GM20431 (cell line): ENCODE data around the gene SYPL2.
"Not testable (repeated sequence)": the region's sequence is repeated elsewhere in the genome, so short reads cannot be mapped to it uniquely, and the experiment has no call there.

Source experiments
- in situ Hi-C: fragments of 300-500 bp; cut with MseI, MboI; formaldehyde crosslinking; loops from one replicate; pipeline ENCODE4 v1.15.0; 2020; ENCODE audit warnings: low sequenced_read_pairs; ENCODE audit not compliant: unreplicated experiment

Gene SYPL2

DNA sequence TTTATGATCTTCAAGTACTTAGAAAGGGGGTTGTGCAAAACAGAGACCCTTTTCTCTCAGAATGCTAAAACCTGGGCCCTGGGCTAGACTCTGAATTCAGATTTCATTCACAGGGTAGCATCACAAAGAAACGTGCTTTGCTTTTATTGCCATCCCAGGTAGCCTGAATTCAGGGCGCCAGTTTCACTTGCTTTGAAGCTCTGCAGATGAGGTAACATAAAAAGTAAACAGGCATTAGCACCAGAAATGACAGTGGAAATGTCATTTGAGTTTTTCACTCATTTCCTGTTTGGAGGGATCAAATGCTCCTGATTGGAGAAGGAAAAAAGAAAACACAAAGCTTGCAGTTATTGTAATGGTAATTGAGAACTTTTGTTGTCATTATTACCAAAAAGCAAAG lies 2.6 kb downstream of the SYPL2 start:
- in situ Hi-C loops: no loop called here

DNA sequence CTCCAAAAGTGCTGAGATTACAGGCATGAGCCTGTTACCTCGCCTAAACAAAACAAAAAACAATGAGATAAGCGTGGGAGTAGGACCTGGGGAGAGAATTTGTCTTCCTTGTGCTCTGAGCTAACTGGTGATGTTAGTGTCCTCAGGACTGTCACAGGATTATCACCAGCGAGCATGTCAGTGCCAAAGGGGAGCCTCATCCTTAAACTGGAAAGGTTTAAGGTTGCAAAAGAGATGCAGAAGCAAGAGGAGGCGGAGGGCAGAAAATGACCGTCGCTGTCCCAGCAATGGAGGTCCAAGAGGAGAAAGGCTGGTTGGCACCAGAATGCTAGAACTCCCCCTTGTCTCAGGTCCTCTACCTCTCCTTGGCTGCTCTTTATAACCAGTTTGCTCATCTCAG lies 3.9 kb downstream of the SYPL2 start:
- in situ Hi-C loops: no loop called here

DNA sequence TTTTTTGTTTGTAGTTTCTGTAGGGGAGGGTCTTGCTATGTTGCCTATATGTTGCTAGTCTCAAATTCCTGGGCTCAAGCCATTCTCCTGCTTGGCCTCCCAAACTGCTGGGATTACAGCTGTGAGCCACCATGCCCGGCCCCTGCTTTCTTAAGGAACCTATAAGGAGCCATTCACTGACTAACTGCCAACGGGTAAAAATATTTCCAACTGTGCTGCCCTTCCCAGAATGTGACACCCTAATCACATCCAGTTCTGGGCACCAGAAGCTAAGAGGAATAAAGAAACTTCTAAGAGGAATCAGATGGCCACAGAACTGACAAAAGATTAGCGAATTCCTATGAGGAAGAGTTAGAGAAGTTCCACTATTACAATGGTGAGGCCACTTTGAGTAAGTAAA lies 6.4 kb downstream of the SYPL2 start:
- in situ Hi-C loops: no loop called here

DNA sequence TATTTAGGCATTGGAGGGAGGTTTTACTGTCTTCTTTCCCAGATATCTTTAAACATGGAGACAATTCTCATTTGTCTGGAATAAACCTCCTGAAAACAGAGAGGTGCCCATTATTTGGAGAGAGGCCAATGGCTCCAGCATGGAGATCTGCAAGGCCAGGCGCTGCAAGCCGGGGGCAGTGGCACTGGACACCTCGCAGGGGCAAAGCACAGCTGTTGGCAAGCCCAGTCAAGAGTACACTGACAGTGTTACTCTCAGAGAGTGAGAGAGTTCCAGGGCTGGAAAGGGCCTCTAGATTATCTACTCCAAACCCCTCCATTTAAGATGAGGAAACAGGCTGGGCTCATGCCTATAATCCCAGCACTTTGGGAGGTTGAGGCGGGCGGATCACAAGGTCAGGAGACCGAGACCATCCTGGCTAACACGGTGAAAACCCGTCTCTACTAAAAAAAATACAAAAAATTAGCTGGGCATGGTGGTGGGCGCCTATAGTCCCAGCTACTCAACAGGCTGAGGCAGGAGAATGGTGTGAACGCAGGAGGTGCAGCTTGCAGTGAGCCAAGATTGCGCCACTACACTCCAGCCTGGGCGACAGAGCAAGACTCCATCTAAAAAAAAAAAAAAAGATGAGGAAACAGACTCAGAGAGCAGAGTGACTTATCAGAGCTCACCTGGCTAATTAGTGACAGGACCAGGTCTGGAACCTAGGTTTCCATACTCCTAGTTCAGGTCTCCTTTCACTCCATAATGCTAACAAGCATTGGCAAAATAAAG lies 7.1 kb downstream of the SYPL2 start:
- in situ Hi-C loops: not testable (repeated sequence)

DNA sequence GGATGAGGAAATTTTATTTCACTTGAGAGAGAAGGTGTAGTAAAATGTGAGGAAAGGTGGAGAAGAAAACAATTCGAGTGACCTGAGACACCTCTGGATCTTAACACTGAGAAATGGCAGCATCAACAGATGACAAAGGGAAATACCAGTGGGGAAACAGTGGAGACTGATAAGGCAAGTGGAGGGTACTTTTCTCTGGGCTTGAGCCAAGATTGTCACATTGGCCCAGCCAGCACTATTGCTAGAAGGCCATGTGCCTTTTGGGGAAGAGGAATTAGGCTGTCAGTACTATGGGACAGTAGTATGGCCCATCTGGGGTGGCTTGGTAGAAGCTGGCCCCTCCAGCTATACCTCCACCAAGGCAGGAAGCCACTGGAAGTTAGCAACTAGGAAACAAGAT lies 8.4 kb downstream of the SYPL2 start:
- in situ Hi-C loops: no loop called here

DNA sequence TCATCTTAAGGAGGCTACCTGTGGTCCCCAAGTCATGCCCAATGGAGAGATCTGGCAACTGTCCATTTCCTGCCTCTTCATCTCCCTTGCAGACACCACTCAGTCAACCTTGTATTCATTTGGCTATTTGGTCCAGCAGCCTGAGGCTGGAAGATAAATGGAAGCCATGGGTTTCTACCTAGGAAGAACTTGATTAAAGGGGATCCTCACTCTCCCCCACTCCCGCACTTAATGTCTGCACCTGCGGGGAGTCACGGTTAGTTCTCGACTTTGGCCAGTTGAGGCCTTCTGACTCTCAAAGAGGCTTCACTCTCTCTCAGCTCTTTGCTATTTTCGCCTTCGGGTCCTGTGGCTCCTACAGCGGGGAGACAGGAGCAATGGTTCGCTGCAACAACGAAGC lies 8.9 kb downstream of the SYPL2 start:
- in situ Hi-C loops: no loop called here

DNA sequence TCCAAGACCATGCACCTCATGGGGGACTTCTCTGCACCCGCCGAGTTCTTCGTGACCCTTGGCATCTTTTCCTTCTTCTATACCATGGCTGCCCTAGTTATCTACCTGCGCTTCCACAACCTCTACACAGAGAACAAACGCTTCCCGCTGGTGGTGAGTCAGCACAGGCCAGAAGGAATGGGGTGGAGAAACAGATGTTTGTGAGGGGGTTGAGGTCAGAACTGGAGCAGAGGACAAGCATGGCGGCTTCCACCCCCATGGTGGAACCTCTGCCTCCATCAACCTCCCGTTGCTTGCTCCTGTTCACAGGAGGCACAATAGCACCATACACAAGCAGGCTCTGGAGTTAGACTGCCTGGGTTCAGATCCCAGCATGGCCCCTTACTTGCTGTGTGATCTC lies 10.5 kb downstream of the SYPL2 start:
- in situ Hi-C loops: no loop called here

DNA sequence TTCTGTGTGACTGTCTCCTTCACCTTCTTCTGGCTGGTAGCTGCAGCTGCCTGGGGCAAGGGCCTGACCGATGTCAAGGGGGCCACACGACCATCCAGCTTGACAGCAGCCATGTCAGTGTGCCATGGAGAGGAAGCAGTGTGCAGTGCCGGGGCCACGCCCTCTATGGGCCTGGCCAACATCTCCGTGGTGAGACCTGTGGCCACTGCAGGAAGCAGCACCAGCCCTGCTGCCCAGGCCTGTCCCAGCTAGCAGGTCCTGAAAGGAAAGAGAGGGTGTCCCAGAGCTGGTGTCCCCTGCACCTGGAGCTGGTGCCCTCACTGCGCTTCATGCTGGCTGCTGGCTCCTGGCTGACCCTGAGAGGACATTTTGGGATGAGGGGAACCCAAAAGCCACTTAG lies 11.5 kb downstream of the SYPL2 start:
- in situ Hi-C loops: no loop called here

DNA sequence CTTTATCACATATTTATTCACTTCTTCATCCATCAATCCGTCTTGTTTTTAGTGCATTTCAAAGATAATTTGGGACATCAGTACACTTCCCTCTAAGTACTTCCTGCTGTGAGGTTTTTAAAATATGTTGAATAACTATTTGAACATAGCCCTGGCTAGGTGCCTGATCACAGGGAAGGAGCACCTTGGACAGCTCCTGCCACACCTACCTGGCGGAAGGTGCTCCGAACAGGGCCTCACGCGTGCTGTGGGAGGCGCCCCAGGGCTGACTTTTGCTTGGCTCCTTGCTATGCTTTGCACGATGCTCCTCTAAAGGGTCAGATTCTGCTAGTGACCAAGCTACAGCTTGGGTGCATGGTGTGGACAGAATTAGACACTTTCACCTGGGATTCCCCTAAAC lies 12.5 kb downstream of the SYPL2 start:
- in situ Hi-C loops: no loop called here

DNA sequence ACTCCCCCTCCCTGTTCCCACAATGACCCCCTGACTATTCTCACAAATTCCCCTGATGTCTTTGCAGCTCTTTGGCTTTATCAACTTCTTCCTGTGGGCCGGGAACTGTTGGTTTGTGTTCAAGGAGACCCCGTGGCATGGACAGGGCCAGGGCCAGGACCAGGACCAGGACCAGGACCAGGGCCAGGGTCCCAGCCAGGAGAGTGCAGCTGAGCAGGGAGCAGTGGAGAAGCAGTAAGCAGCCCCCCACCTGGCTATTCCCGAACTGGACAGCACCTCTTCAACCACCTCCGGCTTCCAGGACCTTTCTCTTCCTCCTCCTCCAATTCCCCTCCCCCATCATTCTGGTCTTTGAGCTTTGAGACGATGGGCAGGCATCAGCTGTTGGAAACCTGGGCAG lies 13.0 kb downstream of the SYPL2 start:
- in situ Hi-C loops: no loop called here

DNA sequence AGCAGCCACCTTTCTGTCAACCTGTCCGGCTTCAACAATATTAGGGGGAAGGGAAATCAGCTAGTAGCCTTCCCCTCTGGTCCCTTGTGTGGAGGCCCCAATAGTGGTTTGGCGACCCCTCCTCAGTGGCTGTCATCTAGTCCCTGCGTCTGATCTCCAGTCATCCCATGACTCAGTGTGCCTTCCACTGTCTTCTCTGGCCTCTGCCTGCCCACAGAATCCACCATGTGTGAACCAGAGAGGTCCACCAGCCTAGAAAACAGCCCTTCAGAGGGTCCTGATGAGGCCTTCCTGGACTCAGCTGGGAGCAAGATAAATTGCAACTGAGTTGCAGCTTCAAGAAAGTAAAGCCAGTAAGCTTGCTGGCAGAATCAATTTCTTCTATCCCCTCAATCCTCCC lies 13.6 kb downstream of the SYPL2 start:
- in situ Hi-C loops: no loop called here

DNA sequence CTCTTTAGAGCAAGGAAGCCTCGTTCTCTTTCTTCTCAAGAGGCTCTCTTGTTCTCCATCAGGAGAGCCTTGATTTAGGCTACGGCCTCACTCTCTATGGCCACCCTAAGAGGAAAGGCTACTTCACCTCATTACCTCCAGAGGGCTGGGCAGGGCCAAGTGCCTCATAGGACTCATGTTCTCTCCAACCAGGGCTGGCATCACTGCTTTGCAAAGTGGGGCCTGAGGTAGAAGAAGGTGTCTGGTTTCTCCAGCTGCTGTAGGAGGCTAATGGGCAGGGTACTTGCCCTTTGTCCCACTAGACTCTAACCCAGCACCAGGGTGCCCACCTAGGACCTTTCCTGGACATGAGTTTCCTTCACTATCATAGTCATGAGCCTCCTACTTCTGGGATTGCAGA lies 15.3 kb downstream of the SYPL2 start:
- in situ Hi-C loops: no loop called here

DNA sequence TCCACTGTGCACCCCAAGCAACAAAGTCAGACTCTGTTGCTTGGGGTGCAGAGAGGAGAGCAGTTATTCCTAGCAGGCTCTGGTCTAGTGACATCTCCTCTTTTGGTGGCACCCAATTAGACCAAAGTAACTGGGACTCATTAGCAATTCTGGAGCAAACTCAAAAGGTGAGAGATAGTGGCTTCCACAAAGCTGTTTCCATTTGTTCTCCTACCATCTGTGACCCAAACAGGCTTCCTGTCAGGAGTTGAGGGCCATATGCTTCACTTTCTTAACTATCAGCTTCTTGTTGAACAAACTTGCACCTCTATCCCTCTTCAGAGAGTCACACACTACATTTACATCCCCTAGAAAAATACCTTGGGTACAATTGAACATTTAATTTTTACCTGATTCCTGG lies 15.9 kb downstream of the SYPL2 start:
- in situ Hi-C loops: no loop called here

DNA sequence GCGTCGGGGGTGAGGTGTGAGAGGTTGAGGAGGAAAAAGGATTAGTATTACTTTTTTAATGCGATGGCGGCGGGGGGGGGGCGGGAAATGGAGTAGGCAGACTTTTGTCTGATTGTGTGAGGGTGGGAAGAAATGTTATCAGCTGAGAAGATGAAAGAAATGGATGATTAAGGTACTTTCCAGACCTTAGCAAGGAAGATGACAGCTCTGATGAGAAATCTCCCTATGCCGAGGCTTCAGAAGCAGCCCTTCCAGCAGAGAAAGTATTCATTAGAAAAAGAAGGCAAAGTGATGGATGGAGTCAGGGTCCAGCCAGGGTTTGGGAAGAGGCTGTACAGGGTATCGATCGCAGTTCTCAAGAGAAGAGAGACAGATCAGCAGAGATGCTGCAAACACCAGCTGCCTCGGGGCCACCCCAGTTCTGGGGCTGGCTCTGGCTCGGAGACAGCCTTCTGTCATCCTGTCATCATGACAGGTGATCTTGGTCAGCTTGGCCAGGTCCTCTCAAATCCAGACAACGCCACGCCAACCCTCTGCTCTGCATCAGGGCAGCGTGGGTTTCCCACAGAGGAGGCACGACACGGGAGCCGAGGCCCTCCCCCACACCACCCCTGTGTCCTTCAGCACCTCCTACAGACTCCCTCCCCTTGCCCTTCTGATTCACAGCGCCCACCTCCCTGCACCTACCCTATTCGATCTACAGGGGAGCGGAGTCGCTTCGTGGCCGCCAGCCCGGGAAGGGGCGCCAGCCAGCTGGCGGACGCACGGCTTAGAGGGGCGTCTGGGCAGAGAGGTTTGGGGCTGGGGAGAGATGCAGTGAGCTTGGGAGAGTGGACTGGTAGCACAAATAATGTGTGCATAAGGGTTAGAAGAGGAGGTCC lies 16.7 kb downstream of the SYPL2 start:
- in situ Hi-C loops: no loop called here

DNA sequence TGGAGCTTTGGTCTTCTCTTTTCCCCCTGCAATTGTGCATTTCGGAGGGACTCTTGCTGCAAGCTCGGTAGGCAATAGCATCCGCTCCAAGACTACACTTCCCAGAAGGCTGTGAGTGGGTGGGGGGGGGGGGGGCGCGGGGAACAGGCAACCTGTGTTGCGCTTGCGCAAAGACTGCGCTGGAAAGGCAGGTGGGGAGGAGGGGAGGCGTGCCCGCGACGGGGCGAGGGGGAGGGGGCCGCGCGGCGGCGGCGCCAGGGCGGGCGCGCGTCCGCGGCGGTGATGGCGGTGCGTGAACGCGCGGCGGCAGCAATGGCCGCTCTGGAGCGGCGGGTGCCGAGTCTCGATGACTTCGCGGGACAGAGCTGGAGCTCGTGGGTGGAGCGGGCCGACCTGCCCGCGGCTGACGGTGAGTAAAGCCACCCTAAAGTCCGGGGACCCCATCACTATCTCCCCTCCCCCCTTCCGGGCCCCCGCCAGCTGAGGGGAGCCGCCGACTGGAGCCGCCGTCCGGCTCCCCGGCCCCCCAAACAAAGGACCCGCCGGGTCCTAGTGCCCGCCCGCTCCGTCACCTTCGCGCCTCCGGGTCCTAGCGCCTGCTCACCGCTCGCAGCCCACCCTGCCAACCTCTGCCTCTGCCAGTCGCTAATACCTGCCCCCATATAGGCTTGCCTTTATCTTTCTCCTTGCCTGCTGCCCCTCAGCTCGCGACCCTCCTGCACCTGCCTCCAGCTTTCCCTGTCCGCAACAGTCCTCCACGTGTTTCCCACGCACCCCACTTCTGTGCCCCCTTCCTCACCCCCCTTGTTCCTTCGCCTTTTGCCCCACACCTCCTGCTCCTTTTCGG lies 17.5 kb downstream of the SYPL2 start, which contains the start of gene ATXN7L2:
Gene ATXN7L2, plus strand, starts transcription at position 234 of the 847 bp plus-strand sequence. Its CDS starts 49 bp downstream, at position 283.
- in situ Hi-C loops: no loop called here

DNA sequence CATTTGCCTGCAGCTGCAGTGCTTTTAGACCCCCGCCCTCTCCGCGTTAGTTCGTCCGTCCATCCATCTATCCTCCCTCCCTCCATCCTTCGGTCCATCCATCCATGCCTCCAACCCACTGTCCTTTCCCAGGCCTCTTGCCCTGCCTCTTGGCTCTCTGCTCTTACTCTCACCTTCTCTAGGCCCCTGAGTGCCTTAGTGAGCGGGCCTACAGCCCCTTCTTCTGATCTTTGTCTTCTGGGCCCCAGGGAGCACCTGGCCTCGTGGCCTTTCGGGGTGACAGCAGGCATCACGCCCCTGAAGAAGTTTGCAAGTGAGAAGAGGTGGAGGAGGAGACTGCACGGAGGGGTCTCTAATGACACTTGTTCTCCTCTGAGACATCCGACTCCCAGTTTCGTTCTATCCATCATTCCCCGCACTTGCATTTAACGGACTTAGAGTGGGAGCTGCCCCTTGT lies 18.2 kb downstream of the SYPL2 start:
- in situ Hi-C loops: no loop called here

DNA sequence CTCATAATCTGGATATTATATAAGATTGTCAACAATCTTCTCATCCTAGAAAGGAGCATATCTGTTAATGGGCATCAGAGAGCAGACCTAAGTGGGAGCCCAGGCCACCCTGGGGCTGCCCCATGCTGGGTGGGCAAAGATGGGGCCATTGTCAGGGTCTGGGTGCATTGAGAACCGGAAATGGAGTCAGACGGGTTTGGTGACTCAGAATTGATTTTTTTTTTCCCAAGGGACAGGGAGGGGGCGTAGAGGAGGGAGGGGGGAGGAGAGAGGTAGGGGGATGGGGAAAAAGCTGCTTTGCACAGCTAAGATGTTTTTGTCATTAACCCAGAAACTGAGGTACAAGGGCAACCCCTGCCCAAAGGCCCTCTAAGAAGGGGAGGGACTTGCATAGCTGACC lies 18.7 kb downstream of the SYPL2 start:
- in situ Hi-C loops: no loop called here

DNA sequence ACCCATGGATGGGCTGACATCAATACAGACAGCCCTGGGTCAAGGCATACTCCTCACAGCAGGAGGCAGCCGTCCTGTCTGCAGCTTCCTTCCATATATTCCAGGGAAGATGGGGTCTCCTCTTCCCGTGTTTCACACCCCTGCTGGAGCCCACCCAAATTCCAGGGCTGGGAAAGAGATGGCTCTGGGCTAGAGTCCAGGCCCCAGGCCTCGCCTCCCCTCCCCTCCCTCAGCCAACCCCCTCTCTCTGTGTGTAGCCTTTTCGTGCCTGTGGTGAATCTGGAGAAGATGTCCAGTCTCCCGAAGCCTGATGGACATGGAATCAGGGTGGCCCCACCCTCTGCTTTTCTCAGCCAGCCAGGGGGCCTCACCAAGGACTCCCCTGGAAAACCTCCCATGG lies 20.9 kb downstream of the SYPL2 start:
- in situ Hi-C loops: no loop called here

DNA sequence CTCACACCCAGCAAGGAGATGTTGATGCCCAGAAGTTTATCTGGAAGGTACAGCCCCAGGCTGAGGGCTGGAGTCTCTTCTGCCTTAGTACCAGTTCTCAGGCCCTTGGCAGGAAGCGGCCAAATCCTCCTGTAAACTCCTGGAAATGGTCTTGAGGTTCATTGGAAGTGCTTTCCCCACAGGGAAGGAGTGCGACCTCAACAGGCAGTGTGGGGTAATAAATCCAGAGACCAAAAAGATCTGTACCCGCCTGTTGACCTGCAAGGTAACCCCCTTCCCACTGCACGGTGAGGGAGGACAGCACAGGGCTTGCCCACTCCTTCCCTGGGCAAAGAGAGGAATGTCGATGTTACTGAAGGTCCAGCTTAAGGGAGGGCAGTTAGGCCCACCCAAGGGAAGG lies 21.9 kb downstream of the SYPL2 start:
- in situ Hi-C loops: no loop called here

DNA sequence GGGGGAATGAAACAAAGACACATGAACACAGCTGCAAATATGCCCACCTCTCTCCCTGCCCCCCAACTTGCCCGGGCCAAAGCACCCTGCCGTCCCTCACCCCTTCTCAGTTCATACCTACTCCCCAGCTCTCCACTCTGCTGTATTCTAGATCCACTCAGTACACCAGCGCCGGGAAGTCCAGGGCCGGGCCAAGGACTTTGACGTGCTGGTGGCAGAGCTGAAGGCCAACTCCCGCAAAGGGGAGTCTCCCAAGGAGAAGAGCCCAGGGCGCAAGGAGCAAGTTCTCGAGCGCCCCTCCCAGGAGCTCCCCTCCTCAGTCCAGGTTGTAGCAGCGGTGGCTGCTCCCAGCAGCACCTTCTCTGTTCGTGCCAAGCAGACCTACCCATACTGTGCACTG lies 22.4 kb downstream of the SYPL2 start:
- in situ Hi-C loops: no loop called here
